ENCODE data around the gene SOD2. TPM values are rescaled to one million over a fixed set of nuclear protein-coding genes. Genes with fewer than 3 reads are reported as not detected.

Gene SOD2
- total RNA-seq, 1 donor from 2014 or later, result 41.3 TPM

DNA sequence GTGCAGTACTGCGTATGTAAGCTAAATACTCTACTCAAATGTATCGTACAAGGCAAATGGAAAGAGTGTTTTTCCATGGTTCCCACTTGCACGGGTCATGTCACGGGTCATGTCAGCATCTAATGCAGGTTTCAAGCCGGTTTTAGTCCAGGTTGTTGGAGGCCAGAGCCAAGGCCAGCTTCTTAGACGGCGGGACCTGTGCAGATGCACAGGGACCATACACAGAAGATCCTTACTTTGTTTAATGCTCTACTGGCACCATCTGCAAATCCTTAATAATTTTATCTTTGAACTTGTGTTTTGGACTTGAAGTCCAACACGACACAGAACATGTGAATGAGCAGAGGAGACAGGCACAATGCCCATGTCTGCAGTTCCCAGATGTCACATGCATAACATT lies 42.7 kb downstream of the SOD2 start:
- Mint-ChIP-seq H3K9me3 (ENCODE audit: unreplicated experiment) (no peaks in the 10 kb centered on the region), H3K36me3 (ENCODE audit: low read depth, unreplicated experiment) (no peaks in the 10 kb centered on the region), H3K4me3 (ENCODE audit: unreplicated experiment) (no peak overlapping the region), H3K27me3 (ENCODE audit: unreplicated experiment) (no peaks in the 10 kb centered on the region), H3K27ac (ENCODE audit: unreplicated experiment) (no peak overlapping the region), H3K4me1 (ENCODE audit: unreplicated experiment) (no peaks in the 10 kb centered on the region)
- no peak for DNase-seq (ENCODE audit: low spot score)
- no peak for TF ChIP-seq CTCF (IDR thresholded peaks at IDR 0.05; ENCODE audit: unreplicated experiment)

- Mint-ChIP-seq H3K27ac (ENCODE audit: unreplicated experiment) (no peak overlapping the region), H3K27me3 (ENCODE audit: unreplicated experiment) (peaks cover 2% of the 10 kb centered on the region), H3K4me3 (ENCODE audit: unreplicated experiment) (no peak overlapping the region), H3K4me1 (ENCODE audit: unreplicated experiment) (no peaks in the 10 kb centered on the region), H3K36me3 (ENCODE audit: low read depth, unreplicated experiment) (no peaks in the 10 kb centered on the region), H3K9me3 (ENCODE audit: unreplicated experiment) (no peaks in the 10 kb centered on the region)
- no peak for TF ChIP-seq CTCF (IDR thresholded peaks at IDR 0.05; ENCODE audit: unreplicated experiment)
- DNase-seq (ENCODE audit: low spot score), result no peak
Measured at GRCh38 chr6:159649441-159649840, 43.6 kb downstream of the SOD2 start.

DNA sequence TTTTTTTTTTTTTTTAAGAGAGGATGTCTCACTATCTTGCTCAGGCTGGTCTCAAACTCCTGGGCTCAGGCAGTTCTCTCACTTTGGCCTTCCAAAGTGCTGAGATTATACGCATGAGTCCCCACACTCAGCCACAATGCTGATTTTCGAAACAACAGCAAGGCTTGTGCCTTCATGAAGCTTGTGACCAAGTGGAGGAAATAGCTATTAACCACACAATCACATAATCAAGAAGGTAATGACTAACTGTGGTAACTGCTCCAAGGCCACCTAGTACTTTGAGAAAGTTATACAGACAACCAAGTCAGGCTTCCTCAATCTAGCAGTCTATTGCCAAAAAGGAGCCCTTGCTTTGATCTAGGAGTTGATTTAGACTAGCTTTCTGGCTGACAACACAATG lies 46.3 kb downstream of the SOD2 start:
- no peak for TF ChIP-seq CTCF (IDR thresholded peaks at IDR 0.05; ENCODE audit: unreplicated experiment)
- peaks cover 5% of the 10 kb centered on the region for H3K27me3 Mint-ChIP-seq (ENCODE audit: unreplicated experiment)
- no peaks in the 10 kb centered on the region for H3K4me1 Mint-ChIP-seq (ENCODE audit: unreplicated experiment)
- no peak for DNase-seq (ENCODE audit: low spot score)
- no peak overlapping the region for H3K27ac Mint-ChIP-seq (ENCODE audit: unreplicated experiment)
- H3K36me3 Mint-ChIP-seq (ENCODE audit: low read depth, unreplicated experiment), result peaks cover 1% of the 10 kb centered on the region
- H3K9me3 Mint-ChIP-seq (ENCODE audit: unreplicated experiment), result peaks cover 3% of the 10 kb centered on the region
- H3K4me3 Mint-ChIP-seq (ENCODE audit: unreplicated experiment), result no peak overlapping the region

- no peaks in the 10 kb centered on the region for H3K4me1 Mint-ChIP-seq (ENCODE audit: unreplicated experiment)
- peaks cover 4% of the 10 kb centered on the region for H3K36me3 Mint-ChIP-seq (ENCODE audit: low read depth, unreplicated experiment)
- DNase-seq (ENCODE audit: low spot score), result no peak
- H3K27me3 Mint-ChIP-seq (ENCODE audit: unreplicated experiment), result peaks cover 5% of the 10 kb centered on the region
- H3K4me3 Mint-ChIP-seq (ENCODE audit: unreplicated experiment), result no peak overlapping the region
- peaks cover 7% of the 10 kb centered on the region for H3K9me3 Mint-ChIP-seq (ENCODE audit: unreplicated experiment)
- no peak for TF ChIP-seq CTCF (IDR thresholded peaks at IDR 0.05; ENCODE audit: unreplicated experiment)
- no peak overlapping the region for H3K27ac Mint-ChIP-seq (ENCODE audit: unreplicated experiment)
Measured at GRCh38 chr6:159646116-159646515, 46.9 kb downstream of the SOD2 start.

DNA sequence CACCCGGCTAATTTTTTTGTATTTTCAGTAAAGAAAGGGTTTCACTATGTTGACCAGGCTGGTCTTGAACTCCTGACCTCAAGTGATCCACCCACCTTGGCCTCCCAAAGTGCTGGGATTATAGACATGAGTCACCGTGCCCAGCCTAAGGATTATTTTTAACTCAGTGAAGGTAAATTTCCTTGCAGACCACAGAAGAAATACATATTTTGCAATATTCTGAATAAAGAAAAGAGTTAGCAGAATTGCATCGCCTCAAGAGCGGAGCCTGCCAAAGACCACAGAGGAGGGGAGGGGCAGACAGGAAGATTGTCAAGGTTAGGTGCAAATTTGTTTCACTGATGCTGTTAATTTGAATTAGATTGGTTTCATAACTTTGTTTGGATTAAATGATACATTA lies 47.4 kb downstream of the SOD2 start:
- Mint-ChIP-seq H3K4me1 (ENCODE audit: unreplicated experiment) (no peaks in the 10 kb centered on the region), H3K4me3 (ENCODE audit: unreplicated experiment) (no peak overlapping the region), H3K27me3 (ENCODE audit: unreplicated experiment) (peaks cover 5% of the 10 kb centered on the region), H3K27ac (ENCODE audit: unreplicated experiment) (no peak overlapping the region), H3K9me3 (ENCODE audit: unreplicated experiment) (peaks cover 11% of the 10 kb centered on the region), H3K36me3 (ENCODE audit: low read depth, unreplicated experiment) (peaks cover 6% of the 10 kb centered on the region)
- TF ChIP-seq CTCF (IDR thresholded peaks at IDR 0.05; ENCODE audit: unreplicated experiment), result no peak
- DNase-seq (ENCODE audit: low spot score), result no peak

Other genes starting within 250 kb of the SOD2 start
- gene WTAP, start 34.3 kb upstream of the SOD2 start, total RNA-seq (ENCODE audit: unreplicated experiment), result 95.4 TPM
- 119 TPM for gene ACAT2, start 68.8 kb upstream of the SOD2 start, total RNA-seq (ENCODE audit: unreplicated experiment)
- 213 TPM for gene TCP1, start 96.4 kb upstream of the SOD2 start, total RNA-seq (ENCODE audit: unreplicated experiment)
- 31.0 TPM for gene MRPL18, start 97.2 kb upstream of the SOD2 start, total RNA-seq (ENCODE audit: unreplicated experiment)
- gene PNLDC1, start 107.0 kb upstream of the SOD2 start, total RNA-seq (ENCODE audit: unreplicated experiment), result not detected
- gene MAS1, start 197.7 kb upstream of the SOD2 start, total RNA-seq (ENCODE audit: unreplicated experiment), result not detected

Measured in endothelial cell (in vitro differentiated cells).